ENCODE measurements around the gene HIRA. TPM values are rescaled to one million over a fixed set of nuclear protein-coding genes. Genes with fewer than 3 reads are reported as not detected.

HIRA gene
- total RNA-seq, 1 donor from 2014 or later = 32.7 TPM

DNA sequence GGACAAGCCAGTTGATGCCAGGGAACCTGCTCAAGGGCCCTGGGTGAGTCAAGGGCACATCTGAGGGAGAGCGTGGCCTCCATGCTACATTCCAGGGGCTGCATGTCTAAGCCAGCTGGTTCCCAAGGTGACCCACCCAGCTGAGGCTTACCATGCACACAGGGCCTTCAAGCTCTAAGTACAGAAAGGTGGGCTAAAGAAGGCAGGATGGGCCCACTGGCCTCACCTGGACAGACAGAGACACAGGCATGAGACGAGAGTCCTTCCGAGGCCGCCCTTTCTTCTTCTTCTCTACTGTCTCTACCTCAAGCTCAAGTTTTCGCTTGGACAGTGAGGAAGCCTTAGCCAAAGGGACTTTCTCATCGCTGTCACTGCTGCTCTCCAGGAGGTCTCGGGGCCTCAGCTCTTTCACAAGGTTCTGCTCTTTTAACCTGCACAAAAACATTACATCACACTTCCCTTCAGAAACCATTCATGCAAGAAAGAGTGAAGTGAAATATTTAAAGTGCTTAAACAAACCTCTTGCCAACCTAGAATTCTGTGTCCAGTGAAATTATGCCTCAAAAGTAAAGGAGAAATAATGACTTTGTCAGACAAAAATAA, 69.9 kb downstream of the HIRA start:
- ChIA-PET POLR2A (interaction anchor here (0.5 to 6.2 kb wide), 15 partner anchors 9 to 243 kb away, joined by 3 to 66 read pairs (median 5); partner anchors contain the start of genes C22orf39, CDC45, CLTCL1 and ESS2), CTCF (interaction anchor here (1.1 to 1.7 kb wide), 3 partner anchors 69 to 183 kb away, joined by 3 to 4 read pairs (median 3); partner anchors contain the start of gene SLC25A1)
- H3K4me3 Mint-ChIP-seq = peak overlapping the region; percentile 71
- H3K36me3 Mint-ChIP-seq (ENCODE audit: low read depth) = peaks cover 78% of the 10 kb centered on the region
- peaks cover 3% of the 10 kb centered on the region for H3K9me3 Mint-ChIP-seq
- no peaks in the 10 kb centered on the region for H3K27me3 Mint-ChIP-seq
- no peak for TF ChIP-seq CTCF (IDR thresholded peaks at IDR 0.05)
- H3K4me1 Mint-ChIP-seq = peaks cover 80% of the 10 kb centered on the region
- H3K27ac Mint-ChIP-seq = peak overlapping the region; percentile 95
- intact Hi-C loops (cut with micrococcal nuclease) = loop anchor here (2.0 to 5.0 kb wide), 7 partner anchors 41 to 261 kb away; partner anchors contain the start of genes C22orf39, CDC45, CLTCL1 and ESS2
- ATAC-seq (ENCODE audit: low read depth) (peak; percentile 90), DNase-seq (peak; percentile 41)

- ChIA-PET POLR2A (interaction anchor here (0.6 to 6.2 kb wide), 10 partner anchors 10 to 242 kb away, joined by 3 to 66 read pairs (median 6); partner anchors contain the start of genes C22orf39, CDC45, CLTCL1 and ESS2), CTCF (interaction anchor here (1.1 to 1.7 kb wide), 3 partner anchors 69 to 182 kb away, joined by 3 to 4 read pairs (median 3); partner anchors contain the start of gene SLC25A1)
- DNase-seq (no peak), ATAC-seq (ENCODE audit: low read depth) (no peak)
- H3K27ac Mint-ChIP-seq = peak overlapping the region; percentile 95
- H3K4me3 Mint-ChIP-seq = peak overlapping the region; percentile 71
- peaks cover 81% of the 10 kb centered on the region for H3K36me3 Mint-ChIP-seq (ENCODE audit: low read depth)
- intact Hi-C loops (cut with micrococcal nuclease) = loop anchor here (2.0 to 5.0 kb wide), 7 partner anchors 41 to 262 kb away; partner anchors contain the start of genes C22orf39, CDC45, CLTCL1 and ESS2
- H3K27me3 Mint-ChIP-seq = no peaks in the 10 kb centered on the region
- H3K9me3 Mint-ChIP-seq = peaks cover 3% of the 10 kb centered on the region
- no peak for TF ChIP-seq CTCF (IDR thresholded peaks at IDR 0.05)
- peaks cover 75% of the 10 kb centered on the region for H3K4me1 Mint-ChIP-seq
These were observed 70.7 kb downstream of the HIRA start for GRCh38 chr22:19360862-19361261.

- H3K4me3 Mint-ChIP-seq = peak overlapping the region; percentile 71
- H3K27me3 Mint-ChIP-seq = no peaks in the 10 kb centered on the region
- ChIA-PET CTCF (interaction anchor here (1.7 kb wide), 1 partner anchor 74 kb away, joined by 3 read pairs; no protein-coding TSS in a partner anchor), POLR2A (interaction anchor here (0.8 to 6.2 kb wide), 5 partner anchors 68 to 119 kb away, joined by 3 to 66 read pairs (median 15); partner anchors contain the start of genes C22orf39, CDC45, CLTCL1 and HIRA)
- DNase-seq (no peak), ATAC-seq (ENCODE audit: low read depth) (no peak)
- peaks cover 83% of the 10 kb centered on the region for H3K36me3 Mint-ChIP-seq (ENCODE audit: low read depth)
- intact Hi-C loops (cut with micrococcal nuclease) = loop anchor here (2.0 to 5.0 kb wide), 7 partner anchors 42 to 262 kb away; partner anchors contain the start of genes C22orf39, CDC45, CLTCL1 and ESS2
- no peak for TF ChIP-seq CTCF (IDR thresholded peaks at IDR 0.05)
- H3K9me3 Mint-ChIP-seq = peaks cover 3% of the 10 kb centered on the region
- peaks cover 71% of the 10 kb centered on the region for H3K4me1 Mint-ChIP-seq
- H3K27ac Mint-ChIP-seq = peak overlapping the region; percentile 95
These were observed 71.2 kb downstream of the HIRA start for GRCh38 chr22:19360300-19360792.

DNA sequence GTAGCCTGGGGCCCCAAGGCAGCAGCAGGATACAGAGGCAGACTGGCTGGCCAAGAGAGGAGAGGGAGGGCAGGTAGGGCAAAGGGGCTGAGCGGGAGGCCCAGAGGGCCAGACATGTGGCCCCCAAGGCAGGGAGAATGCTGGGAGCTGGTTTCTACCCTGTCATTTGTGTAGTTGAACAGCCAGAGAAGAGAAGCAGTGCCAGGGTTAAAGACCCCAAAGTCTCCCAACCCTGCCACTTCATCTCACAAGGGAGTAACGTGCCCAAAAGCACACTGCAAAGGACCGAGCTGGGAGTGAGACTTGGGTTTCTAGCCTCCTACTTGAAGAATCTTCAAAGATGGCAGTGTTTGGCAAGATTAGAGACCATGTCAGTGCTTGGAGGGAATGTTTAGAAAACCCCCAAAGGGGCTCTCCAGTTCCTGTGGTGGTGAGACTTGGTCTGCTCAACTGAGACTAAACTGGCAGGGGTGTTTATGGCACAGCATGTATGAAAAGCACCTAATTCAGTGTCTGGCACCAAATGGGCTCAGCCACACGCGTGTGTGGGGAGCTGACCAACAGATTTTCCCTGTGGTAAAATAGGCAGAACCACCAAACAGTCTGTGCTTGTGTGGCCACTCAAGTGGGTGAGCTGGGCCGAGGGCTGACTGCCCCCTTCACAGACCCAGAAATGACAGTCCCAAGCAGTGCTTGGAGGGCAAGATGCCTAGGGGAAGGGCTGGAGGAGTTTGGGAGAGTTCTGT, 71.8 kb downstream of the HIRA start:
- intact Hi-C loops (cut with micrococcal nuclease) = loop anchor here (1.0 to 5.0 kb wide), 8 partner anchors 43 to 263 kb away; partner anchors contain the start of genes C22orf39, CDC45, CLTCL1 and ESS2
- ATAC-seq (ENCODE audit: low read depth) (peak; percentile 59), DNase-seq (no peak)
- Mint-ChIP-seq H3K4me3 (peak overlapping the region; percentile 71), H3K36me3 (ENCODE audit: low read depth) (peaks cover 84% of the 10 kb centered on the region), H3K4me1 (peaks cover 65% of the 10 kb centered on the region), H3K27ac (peak overlapping the region; percentile 95), H3K27me3 (no peaks in the 10 kb centered on the region), H3K9me3 (peaks cover 3% of the 10 kb centered on the region)
- ChIA-PET CTCF (interaction anchor here (1.7 kb wide), 1 partner anchor 75 kb away, joined by 3 read pairs; no protein-coding TSS in a partner anchor), POLR2A (interaction anchor here (0.8 to 6.2 kb wide), 4 partner anchors 68 to 120 kb away, joined by 3 to 66 read pairs (median 22); partner anchors contain the start of genes CDC45, CLTCL1, HIRA and MRPL40)
- no peak for TF ChIP-seq CTCF (IDR thresholded peaks at IDR 0.05)

All from activated B cell treated with CpG ODN at 0.5 μM for 24 hours (primary cell).